PC-9 (cell line): ENCODE data around the gene CCL27.

Experiments used
- EZH2 ChIP-seq: fragments of 200-600 bp; sonication (generic); IDR thresholded peaks from 2 replicates; pipeline ENCODE4 v1.8.0; 2017; ENCODE audit warnings: antibody characterized with exemption, low read depth
- TF ChIP-seq, protein P1 (sequence below): fragments of 200-600 bp; sonication (generic); conservative IDR thresholded peaks from 2 replicates; pipeline ENCODE4 v1.6.1; 2017; ENCODE audit warnings: mixed run types, antibody characterized with exemption, mild to moderate bottlenecking, moderate library complexity

GRCh38 chr9:34656992-34657391 is 5.5 kb downstream of the CCL27 start:
- TF ChIP-seq, protein P1, sequence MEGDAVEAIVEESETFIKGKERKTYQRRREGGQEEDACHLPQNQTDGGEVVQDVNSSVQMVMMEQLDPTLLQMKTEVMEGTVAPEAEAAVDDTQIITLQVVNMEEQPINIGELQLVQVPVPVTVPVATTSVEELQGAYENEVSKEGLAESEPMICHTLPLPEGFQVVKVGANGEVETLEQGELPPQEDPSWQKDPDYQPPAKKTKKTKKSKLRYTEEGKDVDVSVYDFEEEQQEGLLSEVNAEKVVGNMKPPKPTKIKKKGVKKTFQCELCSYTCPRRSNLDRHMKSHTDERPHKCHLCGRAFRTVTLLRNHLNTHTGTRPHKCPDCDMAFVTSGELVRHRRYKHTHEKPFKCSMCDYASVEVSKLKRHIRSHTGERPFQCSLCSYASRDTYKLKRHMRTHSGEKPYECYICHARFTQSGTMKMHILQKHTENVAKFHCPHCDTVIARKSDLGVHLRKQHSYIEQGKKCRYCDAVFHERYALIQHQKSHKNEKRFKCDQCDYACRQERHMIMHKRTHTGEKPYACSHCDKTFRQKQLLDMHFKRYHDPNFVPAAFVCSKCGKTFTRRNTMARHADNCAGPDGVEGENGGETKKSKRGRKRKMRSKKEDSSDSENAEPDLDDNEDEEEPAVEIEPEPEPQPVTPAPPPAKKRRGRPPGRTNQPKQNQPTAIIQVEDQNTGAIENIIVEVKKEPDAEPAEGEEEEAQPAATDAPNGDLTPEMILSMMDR = no peak
- no peak for TF ChIP-seq EZH2
